Fibroblast of lung (primary cell): ENCODE results near the gene DLL3. TPM values are rescaled to one million over a fixed set of nuclear protein-coding genes. Genes with fewer than 3 reads are reported as not detected.

ENCODE experiments used
- DNase-seq, 2 donors: peaks; one replicate each; pipeline versions ENCODE4 v3.0.0 to v3.0.0-alpha.2; 2010; ENCODE audit warnings: low read depth in 2 of 2
- H2AFZ ChIP-seq: 2 replicates; pipeline ENCODE4 v1.5.1; 2012; ENCODE audit warnings: low read length, control low read depth, inconsistent platforms
- H3K27ac ChIP-seq: 2 replicates; pipeline ENCODE4 v1.5.1; 2011; ENCODE audit warnings: low read length, control low read depth; ENCODE audit not compliant: insufficient read depth
- H3K27me3 ChIP-seq: 2 replicates; pipeline ENCODE4 v1.5.1; 2011; ENCODE audit warnings: mild to moderate bottlenecking, low read length; ENCODE audit not compliant: control insufficient read depth, insufficient read depth
- H3K36me3 ChIP-seq: 2 replicates; pipeline ENCODE4 v1.5.1; 2011; ENCODE audit warnings: low read length; ENCODE audit not compliant: control insufficient read depth, insufficient read depth
- H3K4me1 ChIP-seq: 2 replicates; pipeline ENCODE4 v1.5.1; 2011; ENCODE audit warnings: low read length; ENCODE audit not compliant: control insufficient read depth, insufficient read depth; ENCODE audit errors: extremely low read depth
- H3K4me2 ChIP-seq: 2 replicates; pipeline ENCODE4 v1.5.1; 2011; ENCODE audit warnings: low read length, control low read depth; ENCODE audit not compliant: insufficient read depth; ENCODE audit errors: extremely low read depth
- H3K4me3 ChIP-seq, 4 experiments: fragments of 200-600 bp in 1 of 4; sonication (generic) in 1 of 4; replicated peaks in 1 of 4; 2 replicates each; pipeline ENCODE4 v1.5.1; 2011 to 2016; ENCODE audit warnings: low read length in 4 of 4, low read depth in 3 of 4, mild to moderate bottlenecking in 3 of 4, control low read depth in 2 of 4, inconsistent platforms in 1 of 4, mixed read lengths in 1 of 4; ENCODE audit not compliant: insufficient read depth in 1 of 4; ENCODE audit errors: control extremely low read depth in 1 of 4
- H3K79me2 ChIP-seq: 2 replicates; pipeline ENCODE4 v1.5.1; 2012; ENCODE audit warnings: mild to moderate bottlenecking, low read length, inconsistent platforms; ENCODE audit not compliant: control insufficient read depth, insufficient read depth
- H3K9ac ChIP-seq: 2 replicates; pipeline ENCODE4 v1.5.1; 2011; ENCODE audit warnings: mild to moderate bottlenecking, low read length, control low read depth; ENCODE audit not compliant: insufficient read depth
- H3K9me3 ChIP-seq: 2 replicates; pipeline ENCODE4 v1.5.1; 2012; ENCODE audit warnings: low read depth, low read length; ENCODE audit not compliant: control insufficient read depth, insufficient read depth
- H4K20me1 ChIP-seq: 2 replicates; pipeline ENCODE4 v1.5.1; 2011; ENCODE audit warnings: low read length; ENCODE audit not compliant: control insufficient read depth, insufficient read depth; ENCODE audit errors: extremely low read depth
- CTCF ChIP-seq, 2 donors: IDR thresholded peaks in 1 of 2; conservative IDR thresholded peaks in 1 of 2; 1 replicate in 1 of 2; 2 replicates in 1 of 2; pipeline ENCODE4 v1.5.1; 2011 to 2012; ENCODE audit warnings: low read length in 2 of 2, control low read depth in 1 of 2, inconsistent platforms in 1 of 2, low read depth in 1 of 2, mild to moderate bottlenecking in 1 of 2
- EZH2 ChIP-seq: IDR thresholded peaks from 2 replicates; pipeline ENCODE4 v1.5.1; 2012; ENCODE audit warnings: low read length, control low read depth, mild to moderate bottlenecking; ENCODE audit errors: missing control alignments
- polyA plus RNA-seq, 2 donors: library from polyadenylated mRNA; depleted of rRNA in 1 of 2; stranded (reverse) in 1 of 2; unstranded in 1 of 2; fragments of >200 nt; gene quantifications; 2 replicates each; pipeline ENCODE4 v1.2.1, GENCODE V29; 2011 to 2012; ENCODE audit warnings: missing spikeins in 1 of 2
- total RNA-seq: library from RNA; depleted of rRNA; stranded (reverse); fragments of >200 nt; gene quantifications from 2 replicates; pipeline ENCODE4 v1.2.1, GENCODE V29; 2014

DLL3 gene
- total and polyA plus RNA-seq, 2 donors (not counting 1 experiment from before 2014, with no cell fraction given): under 0.01 to 0.11 TPM

GRCh38 chr19:39518975-39519374, 20.2 kb downstream of the DLL3 start:
- H3K4me1 ChIP-seq: no peaks in the 10 kb centered on the region
- H4K20me1 ChIP-seq: no peaks in the 10 kb centered on the region
- H3K4me2 ChIP-seq: no peak overlapping the region
- no peaks in the 10 kb centered on the region for H3K36me3 ChIP-seq
- no peak overlapping the region for H2AFZ ChIP-seq
- no peaks in the 10 kb centered on the region for H3K79me2 ChIP-seq
- no peaks in the 10 kb centered on the region for H3K9me3 ChIP-seq
- no peak overlapping the region for H3K9ac ChIP-seq
- no peak for DNase-seq
- H3K4me3 ChIP-seq: no peak overlapping the region
- TF ChIP-seq EZH2 (no peak), CTCF (conservative IDR thresholded peaks at IDR 0.05 in 1 of 2, IDR thresholded peaks at IDR 0.05 in 1 of 2; ENCODE audit: low read depth in 1 of 2, low read length in 2 of 2) (no peak)
- no peak overlapping the region for H3K27ac ChIP-seq
- H3K27me3 ChIP-seq: peaks cover 29% of the 10 kb centered on the region

GRCh38 chr19:39520541-39521484, 22.1 kb downstream of the DLL3 start:
- Histone ChIP-seq H2AFZ (no peak overlapping the region), H3K4me2 (no peak overlapping the region), H4K20me1 (no peaks in the 10 kb centered on the region), H3K27me3 (peaks cover 11% of the 10 kb centered on the region), H3K4me3 (no peak overlapping the region), H3K9ac (no peak overlapping the region), H3K27ac (no peak overlapping the region), H3K79me2 (no peaks in the 10 kb centered on the region), H3K4me1 (no peaks in the 10 kb centered on the region), H3K36me3 (no peaks in the 10 kb centered on the region), H3K9me3 (no peaks in the 10 kb centered on the region)
- no peak for DNase-seq
- TF ChIP-seq EZH2 (no peak), CTCF (conservative IDR thresholded peaks at IDR 0.05 in 1 of 2, IDR thresholded peaks at IDR 0.05 in 1 of 2; ENCODE audit: low read depth in 1 of 2, low read length in 2 of 2) (no peak)

- Histone ChIP-seq H3K9ac (no peak overlapping the region), H3K4me2 (no peak overlapping the region), H3K4me1 (no peaks in the 10 kb centered on the region), H3K27me3 (no peaks in the 10 kb centered on the region), H3K9me3 (no peaks in the 10 kb centered on the region), H4K20me1 (no peaks in the 10 kb centered on the region), H3K36me3 (no peaks in the 10 kb centered on the region), H3K27ac (no peak overlapping the region), H2AFZ (no peak overlapping the region), H3K4me3 (no peak overlapping the region), H3K79me2 (no peaks in the 10 kb centered on the region)
- TF ChIP-seq CTCF (conservative IDR thresholded peaks at IDR 0.05 in 1 of 2, IDR thresholded peaks at IDR 0.05 in 1 of 2; ENCODE audit: low read depth in 1 of 2, low read length in 2 of 2): no peak
- no peak for TF ChIP-seq EZH2
- no peak for DNase-seq
Observed at GRCh38 chr19:39524495-39524894, 25.7 kb downstream of the DLL3 start.
